ENCODE results near the gene IGF1R. TPM values are rescaled to one million over a fixed set of nuclear protein-coding genes. Genes with fewer than 3 reads are reported as not detected.

The IGF1R gene
- total and polyA plus RNA-seq, 2 of the 8 experiments (the other 6 are each of a cell fraction or from before 2014, with no cell fraction given), result 32.9 to 109 TPM

GRCh38 chr15:98678484-98678883 is 30.1 kb downstream of the IGF1R start:
- Histone ChIP-seq H2AFZ (ENCODE audit: low read length) (no peak overlapping the region), H3K14ac (ENCODE audit: insufficient read length) (no peak overlapping the region), H4K91ac (replicated peaks; ENCODE audit: insufficient read length, low read length) (no peak overlapping the region), H3K4me3 (ENCODE audit: extremely low read depth in 1 of 4, insufficient read depth in 2 of 4, low read depth in 3 of 4, low read length in 4 of 4) (no peak overlapping the region), H2BK20ac (ENCODE audit: low read length) (no peak overlapping the region), H3K79me2 (ENCODE audit: control insufficient read depth in 1 of 2, insufficient read depth in 2 of 2, low read length in 2 of 2) (peaks cover 62 to 99% of the 10 kb centered on the region in 2 experiments), H3K27me3 (replicated peaks in 1 of 4; ENCODE audit: control insufficient read depth in 3 of 4, extremely low read depth in 1 of 4, insufficient read depth in 3 of 4, low read length in 3 of 4) (no peaks in the 10 kb centered on the region), H3K4me1 (replicated peaks in 1 of 4; ENCODE audit: control insufficient read depth in 3 of 4, insufficient read depth in 4 of 4, low read length in 3 of 4) (peaks cover 2 to 19% (median 12%) of the 10 kb centered on the region in 4 experiments; a peak in 6 of 7 replicates), H2AK5ac (ENCODE audit: low read depth, low read length) (no peak overlapping the region), H3K9me3 (ENCODE audit: insufficient read depth in 2 of 2, low read depth in 1 of 2, low read length in 1 of 2) (no peaks in the 10 kb centered on the region), H3K4ac (replicated peaks; ENCODE audit: insufficient read length, low read depth, low read length) (no peak overlapping the region), H3K23me2 (ENCODE audit: low read depth, low read length) (no peaks in the 10 kb centered on the region), H3K36me3 (ENCODE audit: control insufficient read depth in 2 of 4, insufficient read depth in 4 of 4, low read length in 3 of 4) (no peaks in the 10 kb centered on the region), H3K4me2 (ENCODE audit: insufficient read depth in 1 of 2, low read depth in 2 of 2, low read length in 2 of 2) (no peak overlapping the region), H3K79me1 (ENCODE audit: low read depth, low read length) (peaks cover 23% of the 10 kb centered on the region), H3K56ac (replicated peaks; ENCODE audit: insufficient read length, low read depth, low read length) (no peak overlapping the region), H2BK120ac (replicated peaks; ENCODE audit: low read depth, low read length) (no peak overlapping the region), H3K27ac (ENCODE audit: low read depth, low read length) (no peak overlapping the region), H4K20me1 (replicated peaks in 1 of 2; ENCODE audit: control insufficient read depth in 1 of 2, insufficient read depth in 2 of 2, low read length in 2 of 2) (peaks cover 23 to 25% of the 10 kb centered on the region in 2 experiments), H2BK5ac (ENCODE audit: low read depth, low read length) (no peak overlapping the region), H3K23ac (ENCODE audit: insufficient read length) (no peak overlapping the region), H4K8ac (ENCODE audit: extremely low read depth, insufficient read depth, low read length) (no peak overlapping the region), H3K18ac (ENCODE audit: extremely low read depth, low read length) (no peak overlapping the region), H3K9ac (replicated peaks in 1 of 4; ENCODE audit: extremely low read depth in 1 of 4, low read depth in 3 of 4, low read length in 3 of 4) (no peak overlapping the region), H2BK12ac (ENCODE audit: low read depth, low read length) (no peak overlapping the region), H2BK15ac (ENCODE audit: low read length) (no peak overlapping the region), H4K5ac (ENCODE audit: insufficient read length, low read depth, low read length) (no peak overlapping the region)
- FAIRE-seq (no peak), DNase-seq (ENCODE audit: low read depth in 1 of 2, low spot score in 2 of 2) (no peak)
- CTCF ChIA-PET (ENCODE audit: partially characterized antibody), result interaction anchor here (0.6 to 1.9 kb wide), 4 partner anchors 13 to 155 kb away, joined by 3 to 12 read pairs (median 4); no protein-coding TSS in a partner anchor
- POLR2A ChIA-PET (ENCODE audit: partially characterized antibody), result no interaction called here
- 89% methylated on average over 7 of the region's 7 CpGs; no CpG with 5 or more reads in 1 of the 2 experiments for WGBS, 2 experiments (ENCODE audit: extremely low coverage in 1 of 2, insufficient coverage in 1 of 2, insufficient read length in 1 of 2, insufficient replicate concordance in 2 of 2, low coverage in 1 of 2, low lambda C conversion rate in 2 of 2, missing lambda C conversion rate in 1 of 2)
- TF ChIP-seq GTF2F1 (IDR thresholded peaks at IDR 0.05; ENCODE audit: borderline replicate concordance, low read depth, low read length), result no peak
